CD8-positive, alpha-beta memory T cell (primary cell): ENCODE measurements around the gene SAPCD1. TPM values are rescaled to one million over a fixed set of nuclear protein-coding genes. Genes with fewer than 3 reads are reported as not detected.
A peak's percentile ranks its signal among the peaks of the same experiment; 100 is the strongest.

Experiments
- CTCF ChIA-PET: fragments of 350-600 bp; sonication (Branson Sonifier 250); formaldehyde crosslinking; loops from one replicate; lab custom pipeline; 2021; ENCODE audit warnings: antibody characterized with exemption; lab: Charles Lee
- POLR2A ChIA-PET: fragments of 350-600 bp; sonication (Branson Sonifier 250); formaldehyde crosslinking; loops from one replicate; lab custom pipeline; 2021; ENCODE audit warnings: antibody characterized with exemption; lab: Charles Lee
- DNase-seq, 5 donors: peaks; one replicate each; pipeline versions ENCODE4 v3.0.0 to v3.0.0-alpha.2; 2020 to 2022; ENCODE audit warnings: mixed read lengths in 1 of 5
- H3K27ac ChIP-seq: one replicate; pipeline ENCODE4 v1.7.0; 2013; ENCODE audit warnings: low read depth, mild to moderate bottlenecking, low read length, moderate library complexity
- H3K27me3 ChIP-seq: 2 replicates; pipeline ENCODE4 v1.7.0; 2013; ENCODE audit warnings: low read length, mild to moderate bottlenecking; ENCODE audit not compliant: insufficient read depth, poor library complexity, severe bottlenecking
- H3K36me3 ChIP-seq: 2 replicates; pipeline ENCODE4 v1.7.0; 2013; ENCODE audit warnings: mild to moderate bottlenecking, low read length, moderate library complexity; ENCODE audit not compliant: insufficient read depth
- H3K4me1 ChIP-seq: 2 replicates; pipeline ENCODE4 v1.7.0; 2013; ENCODE audit warnings: mild to moderate bottlenecking, low read length, moderate library complexity; ENCODE audit not compliant: insufficient read depth
- H3K4me3 ChIP-seq: 2 replicates; pipeline ENCODE4 v1.7.0; 2013; ENCODE audit warnings: mild to moderate bottlenecking, low read length
- H3K9me3 ChIP-seq: 2 replicates; pipeline ENCODE4 v1.7.0; 2013; ENCODE audit warnings: mild to moderate bottlenecking, low read length
- H3K27ac Mint-ChIP-seq, 8 donors: one replicate each; pipeline ENCODE4 v1.8.0; 2020 to 2021; ENCODE audit warnings: mixed read lengths in 8 of 8, mild to moderate bottlenecking in 6 of 8, inconsistent platforms in 3 of 8, moderate library complexity in 3 of 8
- H3K27me3 Mint-ChIP-seq, 2 donors: one replicate each; pipeline ENCODE4 v1.8.0; 2020 to 2021; ENCODE audit warnings: mixed read lengths in 2 of 2, mild to moderate bottlenecking in 1 of 2, moderate library complexity in 1 of 2
- H3K36me3 Mint-ChIP-seq, 3 donors: one replicate each; pipeline ENCODE4 v1.8.0; 2020 to 2021; ENCODE audit warnings: mixed read lengths in 3 of 3, inconsistent platforms in 1 of 3, mild to moderate bottlenecking in 1 of 3
- H3K4me1 Mint-ChIP-seq, 3 donors: one replicate each; pipeline ENCODE4 v1.8.0; 2020 to 2021; ENCODE audit warnings: mixed read lengths in 3 of 3, inconsistent platforms in 1 of 3, mild to moderate bottlenecking in 1 of 3
- H3K4me3 Mint-ChIP-seq, 7 donors: one replicate each; pipeline ENCODE4 v1.8.0; 2020 to 2021; ENCODE audit warnings: mixed read lengths in 7 of 7, mild to moderate bottlenecking in 6 of 7, moderate library complexity in 4 of 7, inconsistent platforms in 2 of 7
- H3K9me3 Mint-ChIP-seq, 5 donors: one replicate each; pipeline ENCODE4 v1.8.0; 2020 to 2022; ENCODE audit warnings: mixed read lengths in 5 of 5, mild to moderate bottlenecking in 3 of 5, moderate library complexity in 2 of 5, inconsistent platforms in 1 of 5
- polyA plus RNA-seq: library from polyadenylated mRNA; unstranded; fragments of 300-500 nt; fragmentation: Illumina TruSeq; gene quantifications from one replicate; pipeline ENCODE4 v1.2.3, GENCODE V29; 2021
- total RNA-seq, 2 experiments: library from RNA; stranded (reverse); gene quantifications; one replicate each; pipeline ENCODE4 v1.2.3, GENCODE V29; 2021

The SAPCD1 gene
- total and polyA plus RNA-seq, 3 experiments from 2014 or later, result 6.1 to 7.0 TPM; not detected in 1

- H3K36me3 ChIP-seq, result peaks cover 13% of the 10 kb centered on the region
- H3K4me1 ChIP-seq, result peaks cover 58% of the 10 kb centered on the region
- H3K4me1 Mint-ChIP-seq, result peaks cover 59 to 81% (median 71%) of the 10 kb centered on the region in 3 donors
- no peak for DNase-seq
- H3K9me3 ChIP-seq, result no peaks in the 10 kb centered on the region
- no peaks in the 10 kb centered on the region for H3K27me3 Mint-ChIP-seq
- peak overlapping the region; percentile 97 for H3K4me3 ChIP-seq
- peak overlapping the region; percentile 98 for H3K27ac ChIP-seq
- peaks cover 0 to 44% (median 1%) of the 10 kb centered on the region in 3 donors for H3K36me3 Mint-ChIP-seq
- ChIA-PET POLR2A (interaction anchor here (0.5 to 2.5 kb wide), 10 partner anchors 8 to 450 kb away, joined by 3 to 11 read pairs (median 4); partner anchors contain the start of genes ABHD16A, LSM2 and VARS1), CTCF (interaction anchor here (0.7 to 7.5 kb wide), 12 partner anchors 8 to 150 kb away, joined by 3 to 42 read pairs (median 8); partner anchors contain the start of genes DDAH2, HSPA1B, LSM2 and LY6G5C)
- no peaks in the 10 kb centered on the region for H3K9me3 Mint-ChIP-seq
- H3K27me3 ChIP-seq, result no peaks in the 10 kb centered on the region
- peak overlapping the region; percentile 93 to 99 (median 98) for H3K4me3 Mint-ChIP-seq
- peak overlapping the region; percentile 91 to 98 (median 96) for H3K27ac Mint-ChIP-seq
Measured at GRCh38 chr6:31737315-31737990, 25.0 kb upstream of the SAPCD1 start.

GRCh38 chr6:31737991-31738979 lies 24.2 kb upstream of the SAPCD1 start:
- peak; percentile 40 to 81 (median 77) for DNase-seq
- Histone ChIP-seq H3K4me1 (peaks cover 56% of the 10 kb centered on the region), H3K27me3 (no peaks in the 10 kb centered on the region), H3K9me3 (no peaks in the 10 kb centered on the region), H3K36me3 (peaks cover 11% of the 10 kb centered on the region), H3K27ac (peak overlapping the region; percentile 98), H3K4me3 (peak overlapping the region; percentile 44)
- CTCF ChIA-PET, result interaction anchor here (0.7 to 7.5 kb wide), 18 partner anchors 9 to 149 kb away, joined by 3 to 42 read pairs (median 4); partner anchors contain the start of genes ABHD16A, DDAH2, HSPA1B and LSM2
- H3K27me3 Mint-ChIP-seq, result no peaks in the 10 kb centered on the region
- peaks cover 0 to 38% (median 1%) of the 10 kb centered on the region in 3 donors for H3K36me3 Mint-ChIP-seq
- peak overlapping the region; percentile 91 to 98 (median 96) for H3K27ac Mint-ChIP-seq
- peak overlapping the region; percentile 93 to 99 (median 98) for H3K4me3 Mint-ChIP-seq
- POLR2A ChIA-PET, result interaction anchor here (0.6 to 2.5 kb wide), 13 partner anchors 8 to 124 kb away, joined by 3 to 11 read pairs (median 5); partner anchors contain the start of genes ABHD16A, LSM2, NEU1 and VARS1
- H3K4me1 Mint-ChIP-seq, result peaks cover 57 to 78% (median 68%) of the 10 kb centered on the region in 3 donors
- H3K9me3 Mint-ChIP-seq, result no peaks in the 10 kb centered on the region

GRCh38 chr6:31739639-31740396 lies 22.6 kb upstream of the SAPCD1 start, which contains the start of gene MSH5:
MSH5 (plus strand) TSS chr6:31740005; CDS start chr6:31740467, 462 bp downstream.
- Histone ChIP-seq H3K4me1 (peaks cover 40% of the 10 kb centered on the region), H3K36me3 (no peaks in the 10 kb centered on the region), H3K27ac (peak within 1 kb of the TSS; percentile 98), H3K27me3 (no peaks in the 10 kb centered on the region), H3K9me3 (no peaks in the 10 kb centered on the region), H3K4me3 (peak within 1 kb of the TSS; percentile 84)
- H3K27ac Mint-ChIP-seq, result peak within 1 kb of the TSS; percentile 91 to 99 (median 96)
- H3K27me3 Mint-ChIP-seq, result no peaks in the 10 kb centered on the region
- peaks cover 0 to 23% (median 1%) of the 10 kb centered on the region in 3 donors for H3K36me3 Mint-ChIP-seq
- peak within 1 kb of the TSS; percentile 93 to 99 (median 98) for H3K4me3 Mint-ChIP-seq
- CTCF ChIA-PET, result interaction anchor here (0.6 to 7.5 kb wide), 11 partner anchors 10 to 90 kb away, joined by 3 to 42 read pairs (median 5); partner anchors contain the start of genes DDAH2, HSPA1B, LSM2 and MPIG6B
- peak; percentile 91 to 97 (median 93) for DNase-seq
- peaks cover 46 to 62% (median 55%) of the 10 kb centered on the region in 3 donors for H3K4me1 Mint-ChIP-seq
- POLR2A ChIA-PET, result interaction anchor here (0.6 to 2.5 kb wide), 11 partner anchors 9 to 90 kb away, joined by 3 to 12 read pairs (median 5); partner anchors contain the start of genes ABHD16A, DDAH2 and LSM2
- H3K9me3 Mint-ChIP-seq, result no peaks in the 10 kb centered on the region

GRCh38 chr6:31740397-31741223 lies 21.8 kb upstream of the SAPCD1 start:
- H3K9me3 ChIP-seq, result no peaks in the 10 kb centered on the region
- H3K27ac ChIP-seq, result peak overlapping the region; percentile 90
- peaks cover 46 to 61% (median 54%) of the 10 kb centered on the region in 3 donors for H3K4me1 Mint-ChIP-seq
- ChIA-PET POLR2A (interaction anchor here (1.2 to 2.0 kb wide), 2 partner anchors 31 to 38 kb away, joined by 6 to 12 read pairs; partner anchors contain the start of gene ABHD16A), CTCF (interaction anchor here (0.7 to 7.5 kb wide), 9 partner anchors 11 to 89 kb away, joined by 3 to 42 read pairs (median 9); partner anchors contain the start of genes DDAH2, HSPA1B, LSM2 and VARS1)
- no peaks in the 10 kb centered on the region for H3K9me3 Mint-ChIP-seq
- H3K27ac Mint-ChIP-seq, result peak overlapping the region; percentile 91 to 99 (median 96)
- H3K36me3 Mint-ChIP-seq, result peaks cover 0 to 17% (median 5%) of the 10 kb centered on the region in 3 donors
- H3K36me3 ChIP-seq, result no peaks in the 10 kb centered on the region
- peak overlapping the region; percentile 93 to 99 (median 98) for H3K4me3 Mint-ChIP-seq
- no peaks in the 10 kb centered on the region for H3K27me3 ChIP-seq
- H3K4me1 ChIP-seq, result peaks cover 39% of the 10 kb centered on the region
- no peaks in the 10 kb centered on the region for H3K27me3 Mint-ChIP-seq
- DNase-seq, result no peak
- H3K4me3 ChIP-seq, result peak overlapping the region; percentile 84

GRCh38 chr6:31741815-31742214 lies 20.6 kb upstream of the SAPCD1 start:
- H3K36me3 Mint-ChIP-seq, result peaks cover 0 to 10% (median 4%) of the 10 kb centered on the region in 3 donors
- H3K9me3 Mint-ChIP-seq, result no peaks in the 10 kb centered on the region
- peak overlapping the region in 6 of 7 donors; percentile 48 to 99 (median 58) for H3K4me3 Mint-ChIP-seq
- no peaks in the 10 kb centered on the region for H3K9me3 ChIP-seq
- POLR2A ChIA-PET, result no interaction called here
- CTCF ChIA-PET, result interaction anchor here (1.1 to 7.5 kb wide), 3 partner anchors 29 to 88 kb away, joined by 3 to 42 read pairs (median 4); no protein-coding TSS in a partner anchor
- H3K4me3 ChIP-seq, result no peak overlapping the region
- peak overlapping the region in 2 of 8 donors; percentile 7 to 36 for H3K27ac Mint-ChIP-seq
- no peaks in the 10 kb centered on the region for H3K36me3 ChIP-seq
- H3K4me1 Mint-ChIP-seq, result peaks cover 37 to 56% (median 42%) of the 10 kb centered on the region in 3 donors
- no peaks in the 10 kb centered on the region for H3K27me3 Mint-ChIP-seq
- no peaks in the 10 kb centered on the region for H3K27me3 ChIP-seq
- H3K27ac ChIP-seq, result peak overlapping the region; percentile 7
- DNase-seq, result no peak
- peaks cover 35% of the 10 kb centered on the region for H3K4me1 ChIP-seq

GRCh38 chr6:31742894-31743293 lies 19.6 kb upstream of the SAPCD1 start:
- CTCF ChIA-PET, result no interaction called here
- peak overlapping the region in 1 of 8 donors; percentile 1 for H3K27ac Mint-ChIP-seq
- peaks cover 27 to 45% (median 32%) of the 10 kb centered on the region in 3 donors for H3K4me1 Mint-ChIP-seq
- Histone ChIP-seq H3K4me1 (peaks cover 25% of the 10 kb centered on the region), H3K27me3 (no peaks in the 10 kb centered on the region), H3K4me3 (no peak overlapping the region), H3K27ac (no peak overlapping the region), H3K36me3 (no peaks in the 10 kb centered on the region), H3K9me3 (no peaks in the 10 kb centered on the region)
- peaks cover 0 to 1% of the 10 kb centered on the region in 2 donors for H3K27me3 Mint-ChIP-seq
- DNase-seq, result no peak
- H3K4me3 Mint-ChIP-seq, result peak overlapping the region in 1 of 7 donors; percentile 48
- H3K9me3 Mint-ChIP-seq, result no peaks in the 10 kb centered on the region
- H3K36me3 Mint-ChIP-seq, result peaks cover 0 to 10% (median 6%) of the 10 kb centered on the region in 3 donors
- POLR2A ChIA-PET, result no interaction called here
